GM18951 (cell line): Measurements from ENCODE around the gene CTIF.

Source experiments
- POLR2A ChIP-seq: IDR thresholded peaks from 4 replicates; pipeline ENCODE4 v1.6.1; 2011; ENCODE audit warnings: mild to moderate bottlenecking; ENCODE audit not compliant: insufficient read length, insufficient read depth; ENCODE audit errors: extremely low read depth
- in situ Hi-C: fragments of 300-500 bp; cut with MboI; formaldehyde crosslinking; loops from one replicate; pipeline ENCODE4 v1.12.0; 2022; ENCODE audit warnings: low sequenced_read_pairs, mixed read lengths, inconsistent platforms; ENCODE audit not compliant: unreplicated experiment

The CTIF gene

GRCh38 chr18:48613589-48614404 is 75.0 kb downstream of the CTIF start:
- in situ Hi-C loops = no loop called here
- TF ChIP-seq POLR2A = no peak

DNA sequence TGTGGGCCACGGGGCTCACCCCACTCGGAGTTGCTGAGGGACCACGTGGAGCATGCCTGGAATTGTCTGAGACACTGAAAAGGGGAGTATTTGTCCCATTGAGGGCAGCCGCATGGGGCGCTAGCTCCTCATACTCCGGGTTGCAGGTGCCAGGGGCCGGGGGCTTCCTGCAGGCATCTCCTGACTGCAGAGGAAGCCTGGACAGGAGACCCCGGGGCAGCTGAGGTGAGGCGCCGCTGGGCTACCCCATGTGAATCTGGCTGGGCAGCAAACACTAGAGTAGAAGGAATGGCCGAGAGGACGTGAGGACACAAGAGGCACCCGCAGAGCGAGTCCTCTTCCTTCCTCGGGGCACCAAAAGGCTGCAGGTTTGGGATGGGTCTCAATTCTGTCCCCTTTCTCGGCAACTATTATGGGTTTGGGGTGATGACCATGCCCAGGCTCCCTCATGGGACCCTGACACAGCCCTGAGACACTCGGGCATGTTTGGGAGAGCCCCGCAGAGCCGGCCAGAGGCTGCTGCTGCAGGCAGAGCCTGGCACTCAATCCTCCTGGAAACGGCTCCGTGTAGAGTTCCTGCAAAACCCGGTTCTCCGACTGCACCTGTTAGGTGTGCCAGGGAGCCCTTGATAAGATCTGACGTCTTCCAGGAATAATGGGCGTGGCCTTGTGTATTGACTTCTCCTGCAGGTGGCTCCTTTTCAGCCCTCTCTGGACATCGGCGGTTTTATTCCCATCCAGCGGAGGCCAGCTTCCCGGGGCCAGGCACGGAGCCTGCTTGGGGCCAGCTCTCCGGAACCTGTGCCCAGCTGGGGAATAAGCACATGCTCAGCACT is 77.0 kb downstream of the CTIF start:
- in situ Hi-C loops = no loop called here
- no peak for TF ChIP-seq POLR2A

DNA sequence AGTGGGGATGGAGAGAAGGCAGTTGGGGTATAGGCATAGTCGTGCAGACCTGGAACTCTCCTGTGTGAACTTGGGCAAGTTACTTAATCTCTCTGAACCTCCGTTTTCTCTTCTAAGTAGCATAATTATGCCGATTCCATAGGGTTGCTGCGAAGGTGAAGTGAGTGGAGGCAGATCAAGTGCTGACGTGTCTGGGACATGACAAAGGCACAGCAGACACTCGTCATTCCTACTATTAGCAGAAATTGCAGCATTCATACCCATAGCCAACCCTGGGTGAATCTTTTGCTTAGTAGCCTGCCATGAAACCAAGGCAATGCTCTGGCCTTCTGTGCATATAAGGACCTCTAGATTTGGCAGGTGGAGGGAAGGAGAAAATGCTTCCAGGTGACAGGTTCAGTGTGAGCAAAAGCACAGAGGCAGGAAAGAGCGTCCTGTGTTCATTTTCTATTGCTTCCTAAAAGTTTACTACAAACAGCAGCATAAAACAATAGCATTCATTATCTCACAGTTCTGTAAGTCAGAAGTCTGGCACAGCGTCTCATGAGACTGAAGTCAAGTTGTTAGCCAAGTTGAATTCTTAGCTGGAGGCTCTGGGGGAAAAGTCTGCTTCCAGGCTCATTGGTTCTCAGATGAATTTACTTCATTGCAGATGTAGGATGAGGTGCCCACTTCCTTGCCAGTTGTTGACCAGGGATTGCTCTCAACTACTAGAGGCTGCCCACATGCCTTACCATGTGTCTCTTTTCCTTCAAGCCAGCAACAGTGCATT is 77.8 kb downstream of the CTIF start:
- in situ Hi-C loops = no loop called here
- TF ChIP-seq POLR2A = no peak

DNA sequence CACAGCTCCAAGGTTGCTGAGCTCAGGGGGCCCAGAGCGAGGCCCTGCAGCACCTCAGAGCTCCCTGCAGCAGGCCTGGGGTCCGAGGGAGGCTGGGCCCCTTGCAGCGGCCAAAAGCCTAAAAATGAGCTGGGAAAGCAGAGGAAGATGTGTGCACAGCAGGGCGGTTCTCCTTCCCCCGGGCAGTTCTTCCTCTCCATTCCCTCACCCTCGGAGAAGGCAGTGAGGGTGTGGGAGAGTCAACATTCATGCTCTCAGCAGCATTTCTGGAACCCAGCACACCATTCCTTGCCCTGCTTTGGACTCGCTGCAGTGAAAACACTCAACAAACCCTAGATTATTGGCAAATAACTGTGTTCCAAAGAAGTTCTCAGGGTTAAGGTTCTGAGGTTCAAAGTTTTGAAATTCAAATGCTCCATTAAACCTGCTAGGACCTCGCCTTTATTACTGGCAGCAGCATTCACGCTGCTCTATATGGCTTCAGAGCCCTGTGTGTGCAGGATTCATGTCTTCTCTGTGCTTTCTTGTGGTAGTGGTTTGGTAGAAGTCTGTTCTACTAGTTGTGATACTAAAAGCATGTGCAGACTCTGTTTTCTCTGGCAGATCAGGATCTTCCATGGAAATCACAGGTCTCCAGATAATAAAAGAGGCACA is 79.1 kb downstream of the CTIF start:
- no peak for TF ChIP-seq POLR2A
- in situ Hi-C loops = no loop called here

DNA sequence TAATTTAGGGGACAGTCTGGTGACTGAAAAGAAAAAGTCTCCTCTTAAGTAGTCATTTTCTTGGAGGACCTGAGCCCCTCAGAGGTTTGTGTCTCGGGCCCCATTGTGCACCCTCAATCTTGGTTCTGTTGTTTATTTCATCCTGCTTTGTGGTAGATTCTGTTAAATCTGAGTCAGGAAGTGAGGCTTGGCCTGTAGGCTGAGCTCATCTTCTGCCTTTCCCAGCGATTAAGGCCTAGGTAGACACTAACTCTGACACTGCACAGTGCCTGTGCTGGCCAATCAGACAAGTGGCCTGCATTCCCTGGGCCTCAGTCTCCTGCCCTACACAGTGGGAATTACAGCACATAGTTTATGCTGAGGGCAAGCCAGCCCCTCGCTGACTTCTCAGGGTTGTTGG is 80.2 kb downstream of the CTIF start:
- in situ Hi-C loops = no loop called here
- TF ChIP-seq POLR2A = no peak

DNA sequence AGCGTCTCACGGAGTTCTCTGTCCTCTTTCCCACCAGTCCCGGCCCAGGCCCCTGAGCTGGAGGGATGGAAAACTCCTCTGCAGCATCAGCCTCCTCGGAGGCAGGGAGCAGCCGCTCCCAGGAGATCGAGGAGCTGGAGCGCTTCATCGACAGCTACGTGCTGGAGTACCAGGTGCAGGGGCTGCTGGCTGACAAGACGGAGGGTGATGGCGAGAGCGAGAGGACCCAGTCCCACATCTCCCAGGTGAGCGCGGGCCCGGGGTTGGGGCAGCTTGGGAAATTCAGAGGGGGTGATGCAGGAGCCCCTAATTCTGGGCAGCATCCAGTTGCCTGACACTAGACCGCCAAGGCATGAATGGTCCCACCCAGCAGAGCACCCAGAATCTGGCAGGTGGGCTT is 80.7 kb downstream of the CTIF start:
- no peak for TF ChIP-seq POLR2A
- in situ Hi-C loops = no loop called here

GRCh38 chr18:48620071-48620470 is 81.2 kb downstream of the CTIF start:
- in situ Hi-C loops = no loop called here
- TF ChIP-seq POLR2A = no peak

GRCh38 chr18:48621240-48621639 is 82.4 kb downstream of the CTIF start:
- in situ Hi-C loops = no loop called here
- no peak for TF ChIP-seq POLR2A

GRCh38 chr18:48621815-48622555 is 83.2 kb downstream of the CTIF start:
- in situ Hi-C loops = no loop called here

DNA sequence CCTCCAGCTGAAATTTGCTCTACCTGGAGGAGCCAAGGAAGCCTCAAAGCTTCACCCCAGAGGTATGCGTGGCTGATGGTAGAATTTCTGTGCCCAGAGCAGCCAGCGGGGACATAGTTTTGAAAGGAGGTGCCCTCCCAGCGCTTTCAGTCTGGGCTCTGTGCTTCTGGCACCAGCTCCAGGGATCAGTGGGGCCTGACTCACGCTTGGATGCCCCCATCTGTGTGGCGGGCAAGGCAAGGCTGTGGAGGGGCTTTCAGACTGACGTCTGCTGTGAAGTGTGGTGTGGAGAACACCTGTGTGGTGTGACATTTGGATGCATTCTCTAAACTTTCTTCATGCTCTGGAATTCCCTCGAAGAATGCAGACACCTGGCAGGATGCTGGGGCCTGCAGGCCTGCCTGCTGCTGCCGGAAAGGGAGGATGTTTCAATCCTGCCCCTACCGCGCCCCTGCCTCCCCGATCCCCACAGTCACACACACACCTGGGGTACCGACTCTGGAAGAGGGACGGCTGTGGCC is 84.1 kb downstream of the CTIF start:
- no peak for TF ChIP-seq POLR2A

More at GRCh38 chr18:48621815-48622555, 83.2 kb downstream of the CTIF start:
- TF ChIP-seq POLR2A = no peak

DNA sequence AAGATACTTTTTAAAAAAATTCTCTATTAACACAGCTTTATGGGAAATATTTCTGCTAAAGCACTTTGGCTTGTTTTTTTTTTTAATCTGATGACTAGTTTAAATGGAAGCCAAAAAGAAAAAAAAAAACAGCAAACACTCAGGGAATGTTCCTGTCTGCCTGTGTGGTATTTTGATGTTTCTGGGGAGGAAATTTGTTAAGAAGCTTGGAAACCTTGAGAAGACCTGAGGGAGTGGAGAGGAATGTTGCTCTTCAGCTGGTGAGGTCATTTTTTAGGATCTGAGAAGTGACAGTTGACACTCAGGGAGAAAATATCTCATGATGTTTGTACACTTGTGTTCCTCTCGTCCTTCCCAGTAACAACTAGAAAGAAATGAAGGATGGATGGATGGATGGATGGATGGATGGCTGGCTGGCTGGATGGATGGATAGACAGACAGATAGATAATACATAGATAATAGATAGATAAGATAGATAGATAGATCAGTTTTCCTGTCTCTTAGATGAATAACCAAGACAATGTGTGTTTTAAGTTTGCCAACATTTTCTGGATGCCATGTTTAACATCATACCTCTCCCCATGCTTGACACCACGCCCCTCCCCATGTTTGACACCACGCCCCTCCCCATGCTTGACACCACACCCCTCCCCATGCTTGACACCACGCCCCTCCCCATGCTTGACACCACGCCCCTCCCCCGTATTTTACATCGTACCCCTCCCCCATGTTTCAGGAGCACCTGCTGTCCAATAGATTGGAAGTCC is 84.8 kb downstream of the CTIF start:
- in situ Hi-C loops = no loop called here
- TF ChIP-seq POLR2A = no peak

More for the DNA sequence above, 84.1 kb downstream of the CTIF start:
- in situ Hi-C loops = no loop called here
